NB4 (cell line): ENCODE measurements around the gene ANO1.

Source experiments
- DNase-seq: peaks from one replicate; pipeline ENCODE4 v3.0.0; 2010; ENCODE audit warnings: low read depth
- H3K4me3 ChIP-seq: one replicate; pipeline ENCODE4 v1.5.1; 2011; ENCODE audit warnings: mild to moderate bottlenecking, low read depth, low read length, moderate library complexity
- CTCF ChIP-seq: IDR thresholded peaks from one replicate; pipeline ENCODE4 v1.5.1; 2012; ENCODE audit warnings: low read depth, low read length
- MAX ChIP-seq: IDR thresholded peaks from 2 replicates; pipeline ENCODE4 v1.6.1; 2011; ENCODE audit warnings: low read depth, low read length
- MYC ChIP-seq: IDR thresholded peaks from 2 replicates; pipeline ENCODE4 v1.6.1; 2011; ENCODE audit warnings: low read depth, low read length
- POLR2A ChIP-seq: IDR thresholded peaks from 2 replicates; pipeline ENCODE4 v1.6.1; 2011; ENCODE audit warnings: mild to moderate bottlenecking; ENCODE audit not compliant: insufficient read length; ENCODE audit errors: extremely low read depth

Gene ANO1

GRCh38 chr11:70186936-70187335, 108.8 kb downstream of the ANO1 start:
- no peak overlapping the region for H3K4me3 ChIP-seq
- no peak for TF ChIP-seq MYC
- no peak for TF ChIP-seq POLR2A
- DNase-seq: no peak

- no peak for DNase-seq
- H3K4me3 ChIP-seq: no peak overlapping the region
- no peak for TF ChIP-seq MAX
- TF ChIP-seq CTCF: no peak
- no peak for TF ChIP-seq MYC
- no peak for TF ChIP-seq POLR2A
Observed at GRCh38 chr11:70187771-70188170, 109.7 kb downstream of the ANO1 start.

GRCh38 chr11:70189622-70190021, 111.5 kb downstream of the ANO1 start:
- DNase-seq: no peak
- TF ChIP-seq MAX: 0 out of 2 replicates have a peak, but pooled peaks have one; percentile 7
- no peak for TF ChIP-seq MYC
- no peak for TF ChIP-seq CTCF
- TF ChIP-seq POLR2A: no peak
- no peak overlapping the region for H3K4me3 ChIP-seq

GRCh38 chr11:70191495-70192140, 113.5 kb downstream of the ANO1 start:
- H3K4me3 ChIP-seq: no peak overlapping the region
- TF ChIP-seq CTCF (peak; percentile 86), MYC (no peak; the same call in 1 of the 2 replicates), POLR2A (no peak), MAX (0 out of 2 replicates have a peak, but pooled peaks have one; percentile 42)
- DNase-seq: peak; percentile 75

GRCh38 chr11:70192666-70193410, 114.7 kb downstream of the ANO1 start:
- DNase-seq: peak; percentile 63
- no peak overlapping the region for H3K4me3 ChIP-seq
- TF ChIP-seq POLR2A: no peak
- TF ChIP-seq MYC: no peak
- TF ChIP-seq CTCF: no peak
- no peak for TF ChIP-seq MAX

GRCh38 chr11:70193411-70194292, 115.5 kb downstream of the ANO1 start:
- TF ChIP-seq MAX (no peak), MYC (no peak), CTCF (no peak), POLR2A (no peak)
- DNase-seq: no peak
- no peak overlapping the region for H3K4me3 ChIP-seq
